ENCODE measurements around the gene DDX10.
"Not testable (repeated sequence)": the region's sequence is repeated elsewhere in the genome, so short reads cannot be mapped to it uniquely, and the experiment has no call there.

DDX10 gene

GRCh38 chr11:108664730-108665525 is at the start of gene DDX10:
Gene DDX10 (plus strand): TSS chr11:108665069. CDS start chr11:108665154, 85 bp downstream.
- peak; percentile 99 for DNase-seq

GRCh38 chr11:108616549-108616948 is 48.3 kb upstream of the DDX10 start:
- DNase-seq, result peak; percentile 90

GRCh38 chr11:108617055-108617454 is 47.8 kb upstream of the DDX10 start:
- DNase-seq, result no peak

- peak; percentile 28 for DNase-seq
Observed at GRCh38 chr11:108618529-108618928, 46.3 kb upstream of the DDX10 start.

GRCh38 chr11:108620958-108621772 is 43.7 kb upstream of the DDX10 start:
- DNase-seq, result no peak

GRCh38 chr11:108622341-108622740 is 42.5 kb upstream of the DDX10 start:
- DNase-seq, result no peak

DNA sequence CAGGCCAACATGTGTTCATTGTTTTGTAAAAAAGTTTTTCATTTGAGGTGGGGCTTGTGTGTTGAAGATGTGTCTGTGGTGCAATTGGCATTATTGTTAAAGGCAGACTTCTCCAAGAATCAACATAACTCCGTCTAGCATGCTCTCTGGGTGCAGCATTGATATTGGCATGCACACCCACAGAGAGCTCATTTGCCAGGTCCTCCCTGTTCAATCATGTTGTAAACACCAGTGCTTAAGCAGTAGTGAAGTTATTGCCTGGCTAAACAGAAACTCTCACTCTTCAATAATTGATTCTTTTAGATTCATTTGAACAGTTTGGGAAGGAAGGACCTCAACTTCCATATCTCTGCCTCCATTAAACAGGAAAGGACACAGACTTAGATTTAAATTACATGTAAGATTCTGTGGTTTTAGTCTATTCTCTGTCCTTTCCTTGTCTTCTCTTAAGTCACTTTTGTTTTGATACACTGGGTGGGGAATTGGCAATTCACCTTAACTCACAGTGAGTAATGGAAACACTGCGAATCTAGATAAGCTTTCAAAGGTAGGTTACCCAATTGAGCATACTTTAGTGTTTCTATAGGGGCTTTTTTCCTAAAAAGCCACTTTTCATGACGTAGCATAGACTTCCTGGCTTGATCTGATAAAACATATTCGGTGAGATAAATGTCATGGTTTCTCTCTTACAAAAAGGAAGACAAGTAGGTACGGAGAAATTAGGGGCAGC is 40.5 kb upstream of the DDX10 start:
- no peak for DNase-seq

GRCh38 chr11:108628326-108628725 is 36.5 kb upstream of the DDX10 start:
- no peak for DNase-seq

DNA sequence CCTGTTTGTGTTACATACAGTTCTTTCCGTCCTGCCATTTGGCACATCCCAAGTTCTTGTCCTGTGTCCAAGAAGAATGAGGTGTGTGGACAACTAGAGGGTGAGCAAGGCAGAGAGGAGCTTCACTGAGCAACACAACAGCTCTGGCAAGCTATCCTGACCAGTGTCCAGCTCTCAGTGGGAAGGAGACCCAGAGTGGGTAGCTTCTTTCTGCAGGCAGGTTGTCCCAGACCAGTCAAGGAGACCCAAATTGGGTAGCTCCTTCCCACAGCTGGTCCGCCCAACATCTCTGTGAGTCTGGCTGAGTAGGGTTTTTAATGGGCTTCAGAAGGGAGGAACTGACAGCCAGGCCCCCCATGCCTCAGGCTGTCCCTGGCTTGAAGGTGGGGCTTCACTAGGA is 36.1 kb upstream of the DDX10 start:
- DNase-seq, result no peak

- DNase-seq, result no peak
Observed at GRCh38 chr11:108629274-108629673, 35.6 kb upstream of the DDX10 start.

DNA sequence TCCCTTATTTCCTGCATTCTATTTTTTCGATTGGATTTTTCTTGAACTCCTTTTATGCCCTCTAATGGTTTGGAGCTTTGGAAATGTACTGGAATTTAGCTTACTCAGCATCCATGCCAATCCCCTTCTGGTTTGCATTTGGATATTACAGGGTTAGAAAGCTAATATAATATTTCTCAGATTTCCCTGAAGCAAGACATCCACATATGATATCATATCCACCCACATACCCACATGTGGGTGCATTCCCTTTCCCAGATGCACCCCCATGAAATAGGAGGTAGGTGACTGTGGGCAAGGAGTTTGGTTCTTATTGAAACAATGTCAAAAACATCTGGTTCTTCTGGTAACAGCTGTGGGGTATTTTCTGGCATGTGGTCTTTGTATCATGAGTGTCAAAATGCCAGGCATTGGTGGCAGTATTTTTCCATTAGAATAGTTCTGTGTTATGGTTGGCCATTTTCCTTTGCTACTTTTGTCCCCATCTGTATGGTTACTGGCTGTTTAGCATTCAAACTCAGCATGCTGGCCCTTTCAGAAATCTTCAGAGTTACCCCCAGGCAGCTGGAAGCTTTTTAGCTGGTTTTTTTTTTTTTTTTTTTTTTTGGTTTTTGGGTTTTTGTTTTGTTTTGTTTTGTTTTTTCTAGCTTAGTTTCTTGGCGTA is 32.7 kb upstream of the DDX10 start:
- no peak for DNase-seq

DNA sequence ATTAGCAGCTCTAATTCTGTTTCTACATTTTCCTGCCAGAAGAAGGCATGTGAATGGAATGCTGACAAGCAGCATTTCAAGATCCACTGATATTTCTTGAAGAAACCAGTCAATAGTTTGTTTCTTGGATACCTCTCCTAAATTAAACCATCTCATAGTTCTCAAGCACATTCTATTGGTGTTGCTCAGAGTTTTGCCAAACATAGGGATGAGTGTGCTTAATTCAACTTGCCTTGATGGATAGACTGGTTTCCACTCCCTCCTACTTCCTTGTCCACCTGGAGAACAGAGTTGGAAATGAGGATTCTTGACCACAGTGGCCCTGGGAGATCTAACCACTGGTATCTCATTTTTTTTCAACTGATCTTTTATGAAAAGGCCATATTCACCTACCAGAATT is 29.8 kb upstream of the DDX10 start:
- peak; percentile 13 for DNase-seq

DNA sequence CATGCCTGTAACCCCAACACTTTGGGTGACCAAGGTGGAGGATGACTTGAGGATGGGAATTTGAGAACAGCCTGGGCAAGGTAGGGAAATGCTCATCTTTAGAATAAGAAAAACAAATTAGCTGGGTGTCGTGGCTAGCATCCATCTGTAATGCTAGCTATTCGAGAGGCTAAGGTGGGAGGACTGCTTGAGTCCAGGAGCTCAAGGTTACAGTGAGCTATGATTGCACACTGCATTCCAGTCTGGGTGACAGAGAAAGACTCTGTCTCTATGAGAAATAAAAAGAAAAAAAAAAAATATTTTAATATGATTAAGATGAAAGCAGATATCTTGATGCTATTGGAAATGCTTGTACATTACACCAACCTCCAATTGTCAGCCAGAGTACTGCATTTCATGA is 28.6 kb upstream of the DDX10 start:
- DNase-seq, result no peak

GRCh38 chr11:108639146-108639545 is 25.7 kb upstream of the DDX10 start:
- no peak for DNase-seq

DNA sequence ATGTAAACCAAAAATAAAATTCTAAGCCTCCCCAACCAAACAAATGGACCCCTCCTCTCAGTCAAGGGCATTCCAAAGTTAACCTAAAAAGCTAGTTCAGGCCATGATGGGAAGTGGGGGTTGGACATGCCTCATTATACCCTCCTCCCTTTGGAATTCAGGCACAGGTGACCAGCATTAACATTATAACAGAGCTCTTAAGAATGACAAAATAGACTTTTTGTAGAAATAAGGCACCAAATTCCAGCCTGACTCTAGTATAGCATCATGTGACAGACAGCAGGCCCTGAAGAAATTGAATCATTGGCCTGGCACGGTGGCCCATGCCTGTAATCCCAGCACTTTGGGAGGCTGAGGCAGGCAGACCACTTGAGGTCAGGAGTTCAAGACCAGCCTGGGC is 23.1 kb upstream of the DDX10 start:
- DNase-seq, result not testable (repeated sequence)

DNA sequence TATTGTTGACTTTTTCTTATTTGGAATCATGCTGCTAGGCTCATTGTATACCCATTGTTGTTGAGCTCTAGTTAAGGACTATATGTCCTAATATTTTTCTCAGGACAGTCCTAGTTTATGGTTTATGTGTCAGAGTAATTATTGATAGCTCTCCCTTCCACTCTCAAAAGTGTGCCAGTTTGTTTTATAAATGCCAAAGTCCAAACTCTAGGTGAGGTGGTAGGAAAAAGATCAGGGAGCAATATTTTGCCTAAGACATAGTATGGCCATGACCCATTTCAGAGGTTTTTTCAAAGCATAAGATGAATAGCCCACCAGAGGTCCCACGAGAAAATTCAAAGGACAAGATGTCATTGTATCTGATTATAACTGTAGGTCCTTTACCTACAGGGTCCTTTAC is 20.9 kb upstream of the DDX10 start:
- DNase-seq, result no peak

DNA sequence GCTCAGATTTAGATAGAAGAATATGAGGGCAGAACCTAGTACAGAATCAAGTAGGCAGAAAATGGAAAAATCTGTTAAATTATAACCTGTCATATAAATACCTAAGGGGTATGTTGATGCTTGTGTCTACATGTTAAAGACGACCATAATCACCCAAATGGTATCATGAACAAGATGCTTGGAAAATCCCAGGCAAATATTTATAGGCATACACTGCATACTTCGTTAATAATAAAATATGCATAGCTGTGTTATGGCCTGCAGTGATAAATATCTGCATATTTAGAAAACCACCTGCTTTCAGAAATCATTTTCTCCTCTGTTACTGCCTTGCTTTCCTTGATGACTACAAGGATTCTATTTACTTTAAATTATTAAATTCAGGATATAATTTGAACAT is 18.9 kb upstream of the DDX10 start:
- DNase-seq, result no peak

GRCh38 chr11:108647387-108647700 is 17.5 kb upstream of the DDX10 start:
- DNase-seq, result no peak

GRCh38 chr11:108647701-108648527 is 17.0 kb upstream of the DDX10 start:
- peak; percentile 81 for DNase-seq

DNA sequence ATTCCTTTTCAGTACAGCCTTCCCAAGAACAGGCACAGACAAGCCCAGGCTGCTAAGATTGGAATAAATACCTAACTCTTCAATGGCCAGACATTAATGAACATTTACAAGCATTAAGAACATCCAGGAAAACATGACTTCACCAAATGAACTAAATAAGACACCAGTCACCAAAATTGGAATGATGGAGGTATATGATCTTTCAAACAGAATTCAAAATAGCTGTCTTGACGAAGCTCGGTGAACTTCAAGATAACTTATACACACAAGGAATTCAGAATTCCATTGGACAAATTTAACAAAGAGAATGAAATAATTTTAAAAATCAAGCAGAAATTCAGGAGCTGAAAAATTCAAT is 16.4 kb upstream of the DDX10 start:
- no peak for DNase-seq

DNA sequence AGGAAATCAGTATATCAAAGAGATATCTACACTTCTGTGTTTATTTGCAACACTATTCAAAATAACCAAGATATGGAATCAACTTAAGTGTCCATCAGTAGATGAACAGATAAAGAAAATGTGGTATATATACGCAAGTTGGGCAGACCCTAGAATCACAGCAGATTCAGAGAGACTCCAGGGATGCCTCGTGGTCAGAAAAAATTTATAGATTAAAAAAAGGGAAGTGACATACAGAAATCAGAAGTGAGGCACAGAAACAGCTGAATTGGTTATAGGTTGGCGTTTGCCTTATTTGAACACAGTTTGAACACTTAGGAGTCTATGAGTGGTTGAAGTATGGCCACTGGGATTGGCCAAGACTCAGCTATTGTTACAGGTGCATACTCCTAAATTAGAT is 10.8 kb upstream of the DDX10 start:
- DNase-seq, result not testable (repeated sequence)

DNA sequence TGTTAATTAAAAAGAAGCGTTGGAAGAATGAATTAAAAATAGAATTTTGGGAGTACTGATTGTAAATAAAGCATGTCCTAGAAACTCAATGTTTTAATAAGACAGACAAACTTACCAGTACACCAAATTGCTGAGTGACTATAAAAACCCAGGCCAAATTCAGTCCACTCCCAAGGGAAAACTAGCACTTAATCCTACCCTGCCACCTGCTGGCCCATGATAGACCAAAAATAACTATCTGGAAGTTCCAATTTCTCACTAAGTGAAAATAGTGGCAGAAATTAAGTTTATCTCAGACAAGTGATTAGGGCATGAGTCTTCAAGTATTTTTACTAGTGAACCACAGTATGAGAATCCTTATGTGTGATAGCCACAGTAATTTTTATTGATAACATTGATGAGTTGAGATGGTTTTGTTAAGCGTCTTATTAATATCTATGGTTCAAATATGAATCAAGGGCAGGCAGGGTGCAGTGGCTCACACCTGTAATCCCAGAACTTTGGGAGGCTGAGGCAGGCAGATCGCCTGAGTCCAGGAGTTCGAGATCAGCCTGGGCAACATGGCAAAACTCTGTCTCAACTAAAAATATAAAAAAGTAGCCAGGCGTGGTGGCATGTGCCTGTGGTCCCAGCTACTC is 9.8 kb upstream of the DDX10 start:
- peak; percentile 58 for DNase-seq
